ENCODE measurements around the gene NOVA2.
"Not testable (repeated sequence)": the region's sequence is repeated elsewhere in the genome, so short reads cannot be mapped to it uniquely, and the experiment has no call there.

Gene NOVA2

GRCh38 chr19:45897261-45897812 is 76.3 kb downstream of the NOVA2 start:
- DNase-seq: no peak

- DNase-seq: not testable (repeated sequence)
These were observed 77.6 kb downstream of the NOVA2 start for GRCh38 chr19:45895983-45896599.

- DNase-seq: no peak
These were observed 78.1 kb downstream of the NOVA2 start for GRCh38 chr19:45895519-45895972.

GRCh38 chr19:45890877-45891276 is 82.8 kb downstream of the NOVA2 start:
- no peak for DNase-seq

- no peak for DNase-seq
These were observed 84.3 kb downstream of the NOVA2 start for GRCh38 chr19:45889210-45889885.

- peak in 1 of 56 donors; percentile 66 for DNase-seq
These were observed 86.4 kb downstream of the NOVA2 start for GRCh38 chr19:45887200-45887710.

GRCh38 chr19:45886427-45887199 is 87.1 kb downstream of the NOVA2 start:
- peak; percentile 31 to 93 (median 84) for DNase-seq

- peak; percentile 46 to 94 (median 86) for DNase-seq
These were observed 87.9 kb downstream of the NOVA2 start, which contains the start of gene IRF2BP1 for GRCh38 chr19:45885556-45886426. IRF2BP1 (minus strand) TSS chr19:45886141; CDS start chr19:45885774, 367 bp downstream.

- peak in 2 of 56 donors; percentile 6 to 15 for DNase-seq
These were observed 88.7 kb downstream of the NOVA2 start for GRCh38 chr19:45884682-45885555.

- no peak for DNase-seq
These were observed 89.6 kb downstream of the NOVA2 start for GRCh38 chr19:45883881-45884681.

Measured in amygdala (tissue), 56 donors.